PC-9 (cell line): ENCODE results near the gene GOLGA5. TPM values are rescaled to one million over a fixed set of nuclear protein-coding genes. Genes with fewer than 3 reads are reported as not detected.

ENCODE experiments used
- BruUV-seq: library from RNA; stranded (reverse); fragments of 400-500 nt; replicated peaks from 2 replicates; lab custom pipeline; 2021; lab: Mats Ljungman, UMichigan
- CTCF ChIA-PET: fragments of 300-600 bp; sonication (Branson Sonifier 250); formaldehyde crosslinking; loops from one replicate; lab custom pipeline; 2022; ENCODE audit warnings: antibody characterized with exemption; lab: Charles Lee
- POLR2A ChIA-PET: fragments of 300-600 bp; sonication (Branson Sonifier 250); formaldehyde crosslinking; loops from one replicate; lab custom pipeline; 2022; ENCODE audit warnings: antibody characterized with exemption; ENCODE audit not compliant: unreplicated experiment; lab: Charles Lee
- DNase-seq, 2 experiments: peaks; one replicate each; pipeline versions ENCODE4 v3.0.0 to v3.0.0-alpha.2; 2015 to 2022; ENCODE audit warnings: mixed read lengths in 1 of 2
- H2AFZ ChIP-seq: fragments of 200-600 bp; sonication (generic); 2 replicates; pipeline ENCODE4 v1.8.1; 2017; ENCODE audit warnings: antibody characterized with exemption
- H3F3A ChIP-seq: fragments of 200-600 bp; sonication (generic); 2 replicates; pipeline ENCODE4 v1.8.1; 2017; ENCODE audit warnings: antibody characterized with exemption, mild to moderate bottlenecking, low read depth; ENCODE audit not compliant: insufficient read depth
- H3K27ac ChIP-seq: fragments of 200-600 bp; sonication (generic); 2 replicates; pipeline ENCODE4 v1.6.1; 2016; ENCODE audit warnings: mixed run types
- H3K27me3 ChIP-seq: fragments of 200-600 bp; sonication (generic); 2 replicates; pipeline ENCODE4 v1.6.1; 2016; ENCODE audit warnings: low read depth, mixed run types; ENCODE audit not compliant: insufficient read depth
- H3K36me3 ChIP-seq: fragments of 200-600 bp; sonication (generic); 2 replicates; pipeline ENCODE4 v1.6.1; 2016; ENCODE audit warnings: low read depth, mixed run types
- H3K4me1 ChIP-seq: fragments of 200-600 bp; sonication (generic); replicated peaks from 2 replicates; pipeline ENCODE4 v1.6.1; 2016; ENCODE audit warnings: mixed run types; ENCODE audit not compliant: insufficient read depth
- H3K4me2 ChIP-seq: fragments of 200-600 bp; sonication (generic); 2 replicates; pipeline ENCODE4 v1.6.1; 2017; ENCODE audit warnings: mixed run types
- H3K4me3 ChIP-seq: fragments of 200-600 bp; sonication (generic); 2 replicates; pipeline ENCODE4 v1.6.1; 2016; ENCODE audit warnings: mixed run types
- H3K79me2 ChIP-seq: fragments of 200-600 bp; sonication (generic); 2 replicates; pipeline ENCODE4 v1.6.1; 2017; ENCODE audit warnings: low read depth, mixed run types
- H3K9me2 ChIP-seq: fragments of 200-600 bp; sonication (generic); 2 replicates; pipeline ENCODE4 v1.8.1; 2017; ENCODE audit warnings: mild to moderate bottlenecking; ENCODE audit not compliant: insufficient read depth
- H3K9me3 ChIP-seq: fragments of 200-600 bp; sonication (generic); 2 replicates; pipeline ENCODE4 v1.8.1; 2016; ENCODE audit warnings: low read depth; ENCODE audit not compliant: insufficient read depth
- H4K20me1 ChIP-seq: fragments of 200-600 bp; sonication (generic); 2 replicates; pipeline ENCODE4 v1.8.1; 2017; ENCODE audit not compliant: insufficient read depth
- EZH2 ChIP-seq: fragments of 200-600 bp; sonication (generic); IDR thresholded peaks from 2 replicates; pipeline ENCODE4 v1.8.0; 2017; ENCODE audit warnings: antibody characterized with exemption, low read depth
- intact Hi-C: fragments of 100-400 bp; cut with micrococcal nuclease; formaldehyde crosslinking; loops from one replicate; pipeline ENCODE4 v1.10.0; 2022; ENCODE audit not compliant: unreplicated experiment
- total RNA-seq: library from RNA; stranded (reverse); gene quantifications from 2 replicates; pipeline ENCODE4 v1.2.3, GENCODE V29; 2021
- TF ChIP-seq, protein P1 (sequence below): fragments of 200-600 bp; sonication (generic); conservative IDR thresholded peaks from 2 replicates; pipeline ENCODE4 v1.6.1; 2017; ENCODE audit warnings: mixed run types, antibody characterized with exemption, mild to moderate bottlenecking, moderate library complexity

Gene GOLGA5
- total RNA-seq, 1 experiment from 2014 or later = 22.6 TPM

DNA sequence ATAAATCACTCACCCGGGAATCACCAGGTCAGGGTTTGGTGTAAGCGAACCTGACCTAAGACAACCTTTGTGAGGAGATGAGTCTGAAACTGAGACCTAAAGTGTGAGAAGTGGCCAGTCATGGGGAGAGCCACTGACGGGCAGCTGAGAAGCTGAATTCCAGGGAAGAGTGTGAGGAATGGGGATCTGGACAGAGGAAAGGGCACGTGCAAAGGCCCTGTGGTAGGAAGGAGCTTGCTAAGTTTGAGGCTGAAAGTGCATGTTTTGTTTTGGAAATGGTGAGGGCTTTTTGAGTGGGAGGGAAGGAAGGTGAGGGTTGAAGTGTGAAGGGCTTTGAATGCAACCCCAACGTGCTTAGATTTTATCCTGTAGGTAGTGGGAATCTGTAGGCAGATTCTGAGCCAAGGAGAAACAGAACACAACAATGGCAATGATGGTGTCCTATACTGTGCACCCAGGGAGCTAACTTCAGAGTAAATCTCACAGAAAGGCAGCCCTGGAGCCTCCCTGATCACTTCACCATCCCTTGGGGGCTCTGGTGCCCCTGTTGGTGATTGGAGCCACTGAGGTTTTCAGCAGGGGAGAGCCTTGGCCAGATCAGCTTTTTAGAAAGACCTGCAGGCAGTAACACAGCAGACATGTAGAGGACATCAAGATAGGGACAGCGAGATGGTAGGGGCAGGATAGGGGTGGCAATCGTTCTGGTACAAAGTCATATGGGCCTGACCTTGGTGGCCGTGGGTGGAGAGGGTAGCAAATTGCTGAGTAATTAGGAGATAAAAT lies 91.4 kb downstream of the GOLGA5 start:
- no TSS peak for BruUV-seq
- H3K9me2 ChIP-seq = no peaks in the 10 kb centered on the region

GRCh38 chr14:92886337-92886736 lies 92.2 kb downstream of the GOLGA5 start:
- no peaks in the 10 kb centered on the region for H3K4me1 ChIP-seq
- H3K79me2 ChIP-seq = no peaks in the 10 kb centered on the region
- H3K27me3 ChIP-seq = peaks cover 45% of the 10 kb centered on the region
- no peak overlapping the region for H3K4me3 ChIP-seq
- no peak for DNase-seq
- CTCF ChIA-PET = no interaction called here
- TF ChIP-seq, protein P1, sequence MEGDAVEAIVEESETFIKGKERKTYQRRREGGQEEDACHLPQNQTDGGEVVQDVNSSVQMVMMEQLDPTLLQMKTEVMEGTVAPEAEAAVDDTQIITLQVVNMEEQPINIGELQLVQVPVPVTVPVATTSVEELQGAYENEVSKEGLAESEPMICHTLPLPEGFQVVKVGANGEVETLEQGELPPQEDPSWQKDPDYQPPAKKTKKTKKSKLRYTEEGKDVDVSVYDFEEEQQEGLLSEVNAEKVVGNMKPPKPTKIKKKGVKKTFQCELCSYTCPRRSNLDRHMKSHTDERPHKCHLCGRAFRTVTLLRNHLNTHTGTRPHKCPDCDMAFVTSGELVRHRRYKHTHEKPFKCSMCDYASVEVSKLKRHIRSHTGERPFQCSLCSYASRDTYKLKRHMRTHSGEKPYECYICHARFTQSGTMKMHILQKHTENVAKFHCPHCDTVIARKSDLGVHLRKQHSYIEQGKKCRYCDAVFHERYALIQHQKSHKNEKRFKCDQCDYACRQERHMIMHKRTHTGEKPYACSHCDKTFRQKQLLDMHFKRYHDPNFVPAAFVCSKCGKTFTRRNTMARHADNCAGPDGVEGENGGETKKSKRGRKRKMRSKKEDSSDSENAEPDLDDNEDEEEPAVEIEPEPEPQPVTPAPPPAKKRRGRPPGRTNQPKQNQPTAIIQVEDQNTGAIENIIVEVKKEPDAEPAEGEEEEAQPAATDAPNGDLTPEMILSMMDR = no peak
- no peak for TF ChIP-seq EZH2
- no peaks in the 10 kb centered on the region for H3K36me3 ChIP-seq
- H3K27ac ChIP-seq = no peak overlapping the region
- 0 out of 2 replicates have a peak, but pooled peaks cover 6% of the 10 kb centered on the region for H3K9me3 ChIP-seq
- no peak overlapping the region for H2AFZ ChIP-seq
- H3F3A ChIP-seq = no peaks in the 10 kb centered on the region
- no TSS peak for BruUV-seq
- intact Hi-C loops = no loop called here
- H4K20me1 ChIP-seq = no peaks in the 10 kb centered on the region
- no peak overlapping the region for H3K4me2 ChIP-seq
- H3K9me2 ChIP-seq = no peaks in the 10 kb centered on the region
- POLR2A ChIA-PET = no interaction called here

More for the DNA sequence above, 91.4 kb downstream of the GOLGA5 start:
- no peak overlapping the region for H2AFZ ChIP-seq
- no peak for DNase-seq
- H3K36me3 ChIP-seq = no peaks in the 10 kb centered on the region
- intact Hi-C loops = no loop called here
- H3F3A ChIP-seq = no peaks in the 10 kb centered on the region
- H3K27me3 ChIP-seq = peaks cover 45% of the 10 kb centered on the region
- H4K20me1 ChIP-seq = no peaks in the 10 kb centered on the region
- POLR2A ChIA-PET = no interaction called here
- 0 out of 2 replicates have a peak, but pooled peaks cover 6% of the 10 kb centered on the region for H3K9me3 ChIP-seq
- H3K4me2 ChIP-seq = no peak overlapping the region
- H3K79me2 ChIP-seq = no peaks in the 10 kb centered on the region
- TF ChIP-seq, protein P1 = no peak
- no peak for TF ChIP-seq EZH2
- CTCF ChIA-PET = no interaction called here
- no peak overlapping the region for H3K4me3 ChIP-seq
- peaks cover 7% of the 10 kb centered on the region for H3K4me1 ChIP-seq
- H3K27ac ChIP-seq = no peak overlapping the region

DNA sequence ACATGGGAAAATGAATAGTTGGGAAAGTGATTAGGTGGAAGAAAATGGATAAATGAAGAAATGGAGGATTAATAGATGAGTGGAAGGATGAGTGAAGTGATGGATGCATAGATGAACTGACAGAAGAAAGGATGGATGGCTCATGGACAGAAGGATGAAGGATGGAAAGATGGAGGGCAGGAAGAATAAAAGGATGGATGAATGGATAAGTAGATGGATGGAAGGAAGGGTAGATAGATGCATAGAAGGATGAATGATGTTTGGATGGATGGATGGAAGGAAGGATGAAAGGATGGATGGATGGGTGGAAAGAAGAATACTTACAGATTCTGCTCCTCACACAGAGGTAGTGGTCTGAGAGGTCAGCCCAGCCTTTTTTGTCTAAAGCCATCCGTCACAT lies 93.1 kb downstream of the GOLGA5 start:
- Histone ChIP-seq H3F3A (no peaks in the 10 kb centered on the region), H3K9me3 (0 out of 2 replicates have a peak, but pooled peaks cover 6% of the 10 kb centered on the region), H3K9me2 (no peaks in the 10 kb centered on the region), H3K4me2 (no peak overlapping the region), H2AFZ (no peak overlapping the region), H3K4me1 (no peaks in the 10 kb centered on the region), H3K79me2 (no peaks in the 10 kb centered on the region), H4K20me1 (no peaks in the 10 kb centered on the region), H3K4me3 (no peak overlapping the region), H3K27ac (no peak overlapping the region), H3K27me3 (peaks cover 45% of the 10 kb centered on the region), H3K36me3 (no peaks in the 10 kb centered on the region)
- DNase-seq = no peak
- intact Hi-C loops = no loop called here
- TF ChIP-seq, protein P1 = no peak
- no peak for TF ChIP-seq EZH2
- POLR2A ChIA-PET = no interaction called here
- CTCF ChIA-PET = no interaction called here
- no TSS peak for BruUV-seq
